Caco-2 (cell line): ENCODE measurements around the gene PTTG1IP. TPM values are rescaled to one million over a fixed set of nuclear protein-coding genes. Genes with fewer than 3 reads are reported as not detected.

Experiments used
- BruUV-seq: library from RNA; stranded (reverse); fragments of 400-500 nt; replicated peaks from 2 replicates; lab custom pipeline; 2021; lab: Mats Ljungman, UMichigan
- CTCF ChIA-PET: fragments of 300-600 bp; sonication (Branson Sonifier 250); formaldehyde crosslinking; loops from one replicate; lab custom pipeline; 2022; ENCODE audit warnings: antibody characterized with exemption; lab: Charles Lee
- POLR2A ChIA-PET: fragments of 300-600 bp; sonication (Branson Sonifier 250); formaldehyde crosslinking; loops from one replicate; lab custom pipeline; 2022; ENCODE audit warnings: antibody characterized with exemption; lab: Charles Lee
- DNase-seq, 2 experiments: peaks; one replicate each; pipeline versions ENCODE4 v3.0.0 to v3.0.0-alpha.2; 2020 to 2022
- H3K27me3 ChIP-seq: replicated peaks from 2 replicates; pipeline ENCODE4 v1.6.0; 2011; ENCODE audit warnings: low read length; ENCODE audit not compliant: control insufficient read depth, insufficient read depth
- H3K36me3 ChIP-seq: 2 replicates; pipeline ENCODE4 v1.5.1; 2011; ENCODE audit warnings: low read length; ENCODE audit not compliant: control insufficient read depth, insufficient read depth
- H3K4me1 ChIP-seq: fragments of 250-450 bp; sonication (Bioruptor Pico); 2 replicates; pipeline ENCODE4 v1.5.1; 2020; ENCODE audit warnings: mild to moderate bottlenecking
- H3K4me3 ChIP-seq: 2 replicates; pipeline ENCODE4 v1.5.1; 2011; ENCODE audit warnings: low read depth, mild to moderate bottlenecking, control low read depth, low read length
- H3K9me3 ChIP-seq: fragments of 250-450 bp; sonication (Bioruptor Pico); 2 replicates; pipeline ENCODE4 v1.5.1; 2020; ENCODE audit warnings: mild to moderate bottlenecking, moderate library complexity
- H3K27ac Mint-ChIP-seq: one replicate; pipeline ENCODE4 v1.8.0; 2022; ENCODE audit warnings: mixed read lengths; ENCODE audit not compliant: unreplicated experiment
- H3K27me3 Mint-ChIP-seq: one replicate; pipeline ENCODE4 v1.8.0; 2022; ENCODE audit warnings: mixed read lengths; ENCODE audit not compliant: insufficient read depth, unreplicated experiment
- H3K36me3 Mint-ChIP-seq: one replicate; pipeline ENCODE4 v1.8.0; 2022; ENCODE audit warnings: mild to moderate bottlenecking, mixed read lengths; ENCODE audit not compliant: insufficient read depth, unreplicated experiment
- H3K4me1 Mint-ChIP-seq: one replicate; pipeline ENCODE4 v1.8.0; 2022; ENCODE audit warnings: low read depth, mixed read lengths; ENCODE audit not compliant: unreplicated experiment
- H3K4me3 Mint-ChIP-seq: one replicate; pipeline ENCODE4 v1.8.0; 2022; ENCODE audit warnings: mild to moderate bottlenecking, moderate library complexity, mixed read lengths; ENCODE audit not compliant: unreplicated experiment
- H3K9me3 Mint-ChIP-seq: one replicate; pipeline ENCODE4 v1.8.0; 2022; ENCODE audit warnings: mixed read lengths; ENCODE audit not compliant: unreplicated experiment
- CTCF ChIP-seq, 2 experiments: fragments of 200-600 bp in 1 of 2; IDR thresholded peaks; 1 replicate in 1 of 2; 2 replicates in 1 of 2; pipeline versions ENCODE4 v1.5.1 to v1.8.0; 2011 to 2022; ENCODE audit warnings: antibody characterized with exemption in 1 of 2, control low read depth in 1 of 2, inconsistent platforms in 1 of 2, low read depth in 1 of 2, low read length in 1 of 2, mild to moderate bottlenecking in 1 of 2, moderate library complexity in 1 of 2; ENCODE audit not compliant: insufficient read depth in 1 of 2, severe bottlenecking in 1 of 2, unreplicated experiment in 1 of 2
- intact Hi-C: fragments of 100-400 bp; cut with micrococcal nuclease; formaldehyde crosslinking; loops from one replicate; pipeline ENCODE4 v1.10.0; 2022; ENCODE audit not compliant: unreplicated experiment
- total RNA-seq: library from RNA; stranded (reverse); gene quantifications from 2 replicates; pipeline ENCODE4 v1.2.3, GENCODE V29; 2022

PTTG1IP gene
- total RNA-seq, 1 experiment from 2014 or later = 296 TPM

GRCh38 chr21:44819283-44820243, 53.9 kb downstream of the PTTG1IP start:
- H3K4me1 Mint-ChIP-seq = peaks cover 5% of the 10 kb centered on the region
- Histone ChIP-seq H3K36me3 (no peaks in the 10 kb centered on the region), H3K9me3 (peaks cover 37% of the 10 kb centered on the region), H3K27me3 (no peaks in the 10 kb centered on the region), H3K4me3 (no peak overlapping the region), H3K4me1 (peaks cover 15% of the 10 kb centered on the region)
- no peaks in the 10 kb centered on the region for H3K27me3 Mint-ChIP-seq
- peaks cover 32% of the 10 kb centered on the region for H3K9me3 Mint-ChIP-seq
- BruUV-seq = no TSS peak
- DNase-seq = no peak
- no peak overlapping the region for H3K27ac Mint-ChIP-seq
- POLR2A ChIA-PET = no interaction called here
- TF ChIP-seq CTCF (IDR thresholded peaks at IDR 0.05; ENCODE audit: insufficient read depth in 1 of 2, low read depth in 1 of 2, low read length in 1 of 2, severe bottlenecking in 1 of 2, unreplicated experiment in 1 of 2) = no peak
- peaks cover 44% of the 10 kb centered on the region for H3K36me3 Mint-ChIP-seq
- intact Hi-C loops = loop anchor here (5.0 kb wide), 1 partner anchor 53 kb away; the partner anchor contains the start of gene PTTG1IP
- CTCF ChIA-PET = no interaction called here
- H3K4me3 Mint-ChIP-seq = peak overlapping the region; percentile 68

DNA sequence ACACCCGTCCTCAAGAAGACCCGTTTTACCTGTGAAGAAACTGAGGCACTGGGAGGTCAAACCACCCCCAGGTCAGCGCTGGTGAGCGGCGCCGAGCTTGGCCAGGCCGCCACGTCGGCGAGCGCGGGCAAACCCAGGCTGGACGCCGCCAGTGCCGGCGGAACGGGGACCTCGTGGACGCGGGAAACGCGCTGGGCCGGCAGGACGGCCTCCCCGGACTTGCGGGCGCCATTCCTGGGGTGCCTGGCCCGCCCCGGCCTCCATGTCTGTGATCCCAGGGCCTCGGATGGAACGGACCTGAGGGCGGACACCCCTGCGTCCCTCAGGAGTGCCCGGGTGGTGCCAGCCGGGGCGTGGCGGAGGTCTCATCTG, 54.9 kb downstream of the PTTG1IP start:
- H3K9me3 ChIP-seq = peaks cover 34% of the 10 kb centered on the region
- no peaks in the 10 kb centered on the region for H3K27me3 ChIP-seq
- H3K27me3 Mint-ChIP-seq = no peaks in the 10 kb centered on the region
- ChIA-PET POLR2A (no interaction called here), CTCF (no interaction called here)
- peaks cover 48% of the 10 kb centered on the region for H3K36me3 Mint-ChIP-seq
- peaks cover 28% of the 10 kb centered on the region for H3K9me3 Mint-ChIP-seq
- H3K4me1 Mint-ChIP-seq = peaks cover 5% of the 10 kb centered on the region
- no peak for DNase-seq
- H3K27ac Mint-ChIP-seq = no peak overlapping the region
- peak overlapping the region; percentile 81 for H3K4me3 ChIP-seq
- H3K4me1 ChIP-seq = peaks cover 15% of the 10 kb centered on the region
- intact Hi-C loops = loop anchor here (5.0 kb wide), 1 partner anchor 54 kb away; the partner anchor contains the start of gene PTTG1IP
- BruUV-seq = no TSS peak
- peak overlapping the region; percentile 68 for H3K4me3 Mint-ChIP-seq
- H3K36me3 ChIP-seq = no peaks in the 10 kb centered on the region
- TF ChIP-seq CTCF (IDR thresholded peaks at IDR 0.05; ENCODE audit: insufficient read depth in 1 of 2, low read depth in 1 of 2, low read length in 1 of 2, severe bottlenecking in 1 of 2, unreplicated experiment in 1 of 2) = no peak

DNA sequence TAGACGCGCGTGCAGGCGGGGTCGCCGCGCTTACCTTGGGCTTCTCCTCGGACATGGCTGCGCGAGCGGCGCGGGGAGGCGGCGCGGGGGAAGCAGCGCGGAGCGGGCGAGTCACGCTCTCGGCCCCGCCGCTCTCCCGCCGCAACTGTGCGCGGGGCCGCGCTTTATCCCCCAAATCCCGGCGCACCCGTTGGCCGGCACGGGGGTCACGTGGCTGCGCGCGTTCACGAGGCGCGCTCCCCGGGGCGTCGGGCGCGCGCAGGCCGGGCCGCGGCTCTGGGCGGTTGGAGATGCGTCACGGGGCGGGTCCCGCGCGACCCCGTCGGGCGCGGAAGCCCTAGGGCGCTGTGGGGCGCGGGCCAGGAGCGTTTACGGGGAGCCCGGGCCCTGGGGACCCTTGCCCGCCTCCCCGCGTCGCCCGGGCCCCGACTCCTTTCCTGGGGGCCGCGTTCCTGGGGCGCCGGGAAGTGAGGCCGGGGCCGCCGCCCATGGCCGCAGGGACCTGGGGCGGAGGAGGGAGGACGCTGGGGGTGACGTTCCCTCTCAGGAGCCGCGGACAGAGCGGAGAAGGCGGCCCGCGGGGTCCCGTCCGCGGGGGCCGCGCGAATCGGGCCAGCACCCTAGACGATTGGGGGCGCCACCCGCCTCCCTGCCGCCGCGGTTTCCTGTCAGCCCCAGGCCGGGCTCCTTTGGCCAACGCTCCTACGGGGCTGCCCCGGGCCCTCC, 55.4 kb downstream of the PTTG1IP start, which contains the start of gene SUMO3:
Gene SUMO3 (minus strand): TSS at position 149 of the 726 bp plus-strand sequence. CDS start 94 bp downstream, at position 55.
- no peak within 1 kb of the TSS for H3K27ac Mint-ChIP-seq
- intact Hi-C loops = loop anchor here (5.0 kb wide), 1 partner anchor 54 kb away; the partner anchor contains the start of gene PTTG1IP
- POLR2A ChIA-PET = interaction anchor here (0.9 kb wide), 1 partner anchor 16 kb away, joined by 9 read pairs; the partner anchor contains the start of gene UBE2G2

More for the DNA sequence above, 55.4 kb downstream of the PTTG1IP start, which contains the start of gene SUMO3:
- no peak for TF ChIP-seq CTCF (IDR thresholded peaks at IDR 0.05; ENCODE audit: insufficient read depth in 1 of 2, low read depth in 1 of 2, low read length in 1 of 2, severe bottlenecking in 1 of 2, unreplicated experiment in 1 of 2)
- no peaks in the 10 kb centered on the region for H3K27me3 Mint-ChIP-seq
- peaks cover 15% of the 10 kb centered on the region for H3K4me1 ChIP-seq
- no peaks in the 10 kb centered on the region for H3K27me3 ChIP-seq
- H3K4me3 Mint-ChIP-seq = peak within 1 kb of the TSS; percentile 68
- peaks cover 22% of the 10 kb centered on the region for H3K9me3 Mint-ChIP-seq
- peaks cover 5% of the 10 kb centered on the region for H3K4me1 Mint-ChIP-seq
- TSS peak; percentile 42 for BruUV-seq
- H3K4me3 ChIP-seq = peak within 1 kb of the TSS; percentile 81
- peaks cover 48% of the 10 kb centered on the region for H3K36me3 Mint-ChIP-seq
- no peaks in the 10 kb centered on the region for H3K36me3 ChIP-seq
- CTCF ChIA-PET = no interaction called here
- H3K9me3 ChIP-seq = peaks cover 32% of the 10 kb centered on the region
- peak; percentile 71 to 91 for DNase-seq
